Stomach smooth muscle (tissue), 2 donors: Measurements from ENCODE around the gene PLEKHG7.

ENCODE experiments used
- H3K27ac ChIP-seq: one replicate; pipeline ENCODE4 v1.7.0; 2013; ENCODE audit warnings: mild to moderate bottlenecking, low read length, inconsistent platforms
- H3K27me3 ChIP-seq, 2 donors: one replicate each; pipeline ENCODE4 v1.7.0; 2013; ENCODE audit warnings: low read length in 2 of 2; ENCODE audit not compliant: insufficient read depth in 2 of 2, control insufficient read depth in 1 of 2
- H3K36me3 ChIP-seq, 2 donors: one replicate each; pipeline ENCODE4 v1.7.0; 2013; ENCODE audit warnings: low read length in 2 of 2; ENCODE audit not compliant: control insufficient read depth in 2 of 2, insufficient read depth in 2 of 2
- H3K4me1 ChIP-seq: one replicate; pipeline ENCODE4 v1.7.0; 2013; ENCODE audit warnings: low read length; ENCODE audit not compliant: control insufficient read depth, insufficient read depth
- H3K4me3 ChIP-seq, 2 donors: one replicate each; pipeline ENCODE4 v1.7.0; 2013; ENCODE audit warnings: low read length in 2 of 2
- H3K9ac ChIP-seq, 2 donors: one replicate each; pipeline ENCODE4 v1.7.0; 2013; ENCODE audit warnings: low read length in 2 of 2, mild to moderate bottlenecking in 1 of 2
- H3K9me3 ChIP-seq, 2 donors: one replicate each; pipeline ENCODE4 v1.7.0; 2013; ENCODE audit warnings: low read length in 2 of 2; ENCODE audit not compliant: control insufficient read depth in 2 of 2
- donor health status: healthy.
- donor health status: Pancreatic carcinoma.

PLEKHG7 gene

GRCh38 chr12:92730758-92731157 is 28.0 kb downstream of the PLEKHG7 start:
- H3K9ac ChIP-seq = no peak overlapping the region
- peaks cover 3% of the 10 kb centered on the region for H3K4me1 ChIP-seq
- H3K4me3 ChIP-seq = no peak overlapping the region
- no peaks in the 10 kb centered on the region for H3K36me3 ChIP-seq
- no peaks in the 10 kb centered on the region for H3K27me3 ChIP-seq
- H3K9me3 ChIP-seq = no peaks in the 10 kb centered on the region
- H3K27ac ChIP-seq = no peak overlapping the region

- H3K27me3 ChIP-seq = no peaks in the 10 kb centered on the region
- H3K9ac ChIP-seq = no peak overlapping the region
- H3K4me3 ChIP-seq = no peak overlapping the region
- peaks cover 6% of the 10 kb centered on the region for H3K4me1 ChIP-seq
- H3K27ac ChIP-seq = no peak overlapping the region
- H3K36me3 ChIP-seq = no peaks in the 10 kb centered on the region
- no peaks in the 10 kb centered on the region for H3K9me3 ChIP-seq
Observed at GRCh38 chr12:92732216-92732615, 29.4 kb downstream of the PLEKHG7 start.

GRCh38 chr12:92732716-92733115 is 29.9 kb downstream of the PLEKHG7 start:
- H3K27ac ChIP-seq = no peak overlapping the region
- peaks cover 6% of the 10 kb centered on the region for H3K4me1 ChIP-seq
- no peaks in the 10 kb centered on the region for H3K9me3 ChIP-seq
- H3K9ac ChIP-seq = no peak overlapping the region
- no peaks in the 10 kb centered on the region for H3K27me3 ChIP-seq
- no peaks in the 10 kb centered on the region for H3K36me3 ChIP-seq
- no peak overlapping the region for H3K4me3 ChIP-seq

- Histone ChIP-seq H3K9ac (no peak overlapping the region), H3K27me3 (no peaks in the 10 kb centered on the region), H3K36me3 (no peaks in the 10 kb centered on the region), H3K4me3 (no peak overlapping the region), H3K4me1 (peaks cover 6% of the 10 kb centered on the region), H3K9me3 (no peaks in the 10 kb centered on the region), H3K27ac (no peak overlapping the region)
Observed at GRCh38 chr12:92733181-92733580, 30.4 kb downstream of the PLEKHG7 start.

- Histone ChIP-seq H3K4me1 (peaks cover 6% of the 10 kb centered on the region), H3K9me3 (no peaks in the 10 kb centered on the region), H3K9ac (no peak overlapping the region), H3K4me3 (no peak overlapping the region), H3K27ac (no peak overlapping the region), H3K36me3 (no peaks in the 10 kb centered on the region), H3K27me3 (no peaks in the 10 kb centered on the region)
Observed at GRCh38 chr12:92733661-92734060, 30.9 kb downstream of the PLEKHG7 start.

- Histone ChIP-seq H3K4me1 (peaks cover 6% of the 10 kb centered on the region), H3K4me3 (peak overlapping the region in 1 of 2 donors; percentile 13), H3K9ac (no peak overlapping the region), H3K27me3 (no peaks in the 10 kb centered on the region), H3K27ac (no peak overlapping the region), H3K36me3 (no peaks in the 10 kb centered on the region), H3K9me3 (no peaks in the 10 kb centered on the region)
Observed at GRCh38 chr12:92735131-92735721, 32.4 kb downstream of the PLEKHG7 start.

GRCh38 chr12:92736605-92737004 is 33.8 kb downstream of the PLEKHG7 start:
- Histone ChIP-seq H3K27ac (no peak overlapping the region), H3K4me1 (peaks cover 6% of the 10 kb centered on the region), H3K9me3 (no peaks in the 10 kb centered on the region), H3K9ac (no peak overlapping the region), H3K4me3 (no peak overlapping the region), H3K36me3 (no peaks in the 10 kb centered on the region), H3K27me3 (no peaks in the 10 kb centered on the region)

GRCh38 chr12:92737855-92738850 is 35.4 kb downstream of the PLEKHG7 start:
- Histone ChIP-seq H3K4me3 (no peak overlapping the region), H3K9ac (no peak overlapping the region), H3K4me1 (peaks cover 6% of the 10 kb centered on the region), H3K9me3 (no peaks in the 10 kb centered on the region), H3K27me3 (no peaks in the 10 kb centered on the region), H3K27ac (no peak overlapping the region), H3K36me3 (no peaks in the 10 kb centered on the region)

- no peaks in the 10 kb centered on the region for H3K36me3 ChIP-seq
- H3K9me3 ChIP-seq = no peaks in the 10 kb centered on the region
- no peak overlapping the region for H3K27ac ChIP-seq
- H3K4me3 ChIP-seq = no peak overlapping the region
- H3K9ac ChIP-seq = no peak overlapping the region
- peaks cover 6% of the 10 kb centered on the region for H3K4me1 ChIP-seq
- H3K27me3 ChIP-seq = no peaks in the 10 kb centered on the region
Observed at GRCh38 chr12:92739113-92739512, 36.3 kb downstream of the PLEKHG7 start.

GRCh38 chr12:92740411-92740810 is 37.6 kb downstream of the PLEKHG7 start:
- H3K36me3 ChIP-seq = no peaks in the 10 kb centered on the region
- H3K9me3 ChIP-seq = no peaks in the 10 kb centered on the region
- H3K27ac ChIP-seq = no peak overlapping the region
- no peak overlapping the region for H3K4me3 ChIP-seq
- H3K9ac ChIP-seq = no peak overlapping the region
- H3K27me3 ChIP-seq = no peaks in the 10 kb centered on the region
- H3K4me1 ChIP-seq = peaks cover 3% of the 10 kb centered on the region

- Histone ChIP-seq H3K27ac (no peak overlapping the region), H3K27me3 (no peaks in the 10 kb centered on the region), H3K4me3 (no peak overlapping the region), H3K36me3 (no peaks in the 10 kb centered on the region), H3K4me1 (no peaks in the 10 kb centered on the region), H3K9me3 (no peaks in the 10 kb centered on the region), H3K9ac (no peak overlapping the region)
Observed at GRCh38 chr12:92743026-92743425, 40.2 kb downstream of the PLEKHG7 start.
